HFFc6 (cell line): ENCODE measurements around the gene CD4. TPM values are rescaled to one million over a fixed set of nuclear protein-coding genes. Genes with fewer than 3 reads are reported as not detected.

ENCODE experiments used
- DNase-seq: peaks from one replicate; pipeline ENCODE4 v3.0.0-alpha.2; 2018
- H3K27ac Mint-ChIP-seq: 2 replicates; pipeline ENCODE4 v1.8.0; 2020; ENCODE audit warnings: mild to moderate bottlenecking, mixed read lengths
- H3K27me3 Mint-ChIP-seq: 2 replicates; pipeline ENCODE4 v1.8.0; 2021; ENCODE audit warnings: mild to moderate bottlenecking, moderate library complexity, mixed read lengths; ENCODE audit not compliant: insufficient read depth
- H3K36me3 Mint-ChIP-seq: 2 replicates; pipeline ENCODE4 v1.8.0; 2021; ENCODE audit warnings: low read depth, mixed read lengths
- H3K4me1 Mint-ChIP-seq: 2 replicates; pipeline ENCODE4 v1.8.0; 2020; ENCODE audit warnings: low read depth, mixed read lengths
- H3K4me3 Mint-ChIP-seq: 2 replicates; pipeline ENCODE4 v1.8.0; 2020; ENCODE audit warnings: mild to moderate bottlenecking, moderate library complexity, mixed read lengths
- H3K9me3 Mint-ChIP-seq: 2 replicates; pipeline ENCODE4 v1.8.0; 2020; ENCODE audit warnings: mild to moderate bottlenecking, mixed read lengths
- total RNA-seq, 6 experiments: library from RNA; stranded (reverse); fragmentation: NEBNext Ultra II Directional; extraction: Animal tissue kit (Norgen Biotek cat#: 25700); gene quantifications; 2 replicates in 1 of 6; 3 replicates in 5 of 6; pipeline ENCODE4 v1.2.3, GENCODE V29; 2021
- TF ChIP-seq, protein P1 (sequence below): fragments of 200-600 bp; sonication (generic); IDR thresholded peaks from 2 replicates; pipeline ENCODE4 v1.5.0; 2021; ENCODE audit warnings: antibody characterized with exemption, mild to moderate bottlenecking

CD4 gene
- total RNA-seq, 6 experiments from 2014 or later: 0.11 to 0.25 (median 0.11) TPM; not detected in 3

DNA sequence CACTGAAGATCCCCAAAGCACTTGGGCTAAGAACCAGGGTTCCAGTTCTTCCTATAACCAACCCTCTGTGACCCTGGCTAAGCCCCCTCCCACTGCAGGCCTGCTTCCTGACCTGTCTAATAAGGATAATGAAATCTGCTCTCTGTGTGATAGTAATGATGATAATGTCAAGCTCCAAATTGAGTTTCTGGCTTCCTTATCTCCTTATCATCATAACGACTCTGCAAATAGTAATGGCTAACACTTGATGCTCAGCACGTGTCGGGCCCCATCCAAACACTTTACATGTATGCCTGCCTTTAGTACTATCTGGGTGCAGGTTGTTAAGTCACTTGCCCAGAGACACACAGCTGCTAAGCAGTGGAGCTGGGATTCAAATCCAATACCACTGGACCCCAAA lies 27.3 kb downstream of the CD4 start:
- TF ChIP-seq, protein P1, sequence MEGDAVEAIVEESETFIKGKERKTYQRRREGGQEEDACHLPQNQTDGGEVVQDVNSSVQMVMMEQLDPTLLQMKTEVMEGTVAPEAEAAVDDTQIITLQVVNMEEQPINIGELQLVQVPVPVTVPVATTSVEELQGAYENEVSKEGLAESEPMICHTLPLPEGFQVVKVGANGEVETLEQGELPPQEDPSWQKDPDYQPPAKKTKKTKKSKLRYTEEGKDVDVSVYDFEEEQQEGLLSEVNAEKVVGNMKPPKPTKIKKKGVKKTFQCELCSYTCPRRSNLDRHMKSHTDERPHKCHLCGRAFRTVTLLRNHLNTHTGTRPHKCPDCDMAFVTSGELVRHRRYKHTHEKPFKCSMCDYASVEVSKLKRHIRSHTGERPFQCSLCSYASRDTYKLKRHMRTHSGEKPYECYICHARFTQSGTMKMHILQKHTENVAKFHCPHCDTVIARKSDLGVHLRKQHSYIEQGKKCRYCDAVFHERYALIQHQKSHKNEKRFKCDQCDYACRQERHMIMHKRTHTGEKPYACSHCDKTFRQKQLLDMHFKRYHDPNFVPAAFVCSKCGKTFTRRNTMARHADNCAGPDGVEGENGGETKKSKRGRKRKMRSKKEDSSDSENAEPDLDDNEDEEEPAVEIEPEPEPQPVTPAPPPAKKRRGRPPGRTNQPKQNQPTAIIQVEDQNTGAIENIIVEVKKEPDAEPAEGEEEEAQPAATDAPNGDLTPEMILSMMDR: no peak
- Mint-ChIP-seq H3K27me3 (peaks cover 36% of the 10 kb centered on the region), H3K36me3 (no peaks in the 10 kb centered on the region), H3K9me3 (no peaks in the 10 kb centered on the region), H3K4me1 (peaks cover 19% of the 10 kb centered on the region), H3K4me3 (no peak overlapping the region), H3K27ac (no peak overlapping the region)
- no peak for DNase-seq

DNA sequence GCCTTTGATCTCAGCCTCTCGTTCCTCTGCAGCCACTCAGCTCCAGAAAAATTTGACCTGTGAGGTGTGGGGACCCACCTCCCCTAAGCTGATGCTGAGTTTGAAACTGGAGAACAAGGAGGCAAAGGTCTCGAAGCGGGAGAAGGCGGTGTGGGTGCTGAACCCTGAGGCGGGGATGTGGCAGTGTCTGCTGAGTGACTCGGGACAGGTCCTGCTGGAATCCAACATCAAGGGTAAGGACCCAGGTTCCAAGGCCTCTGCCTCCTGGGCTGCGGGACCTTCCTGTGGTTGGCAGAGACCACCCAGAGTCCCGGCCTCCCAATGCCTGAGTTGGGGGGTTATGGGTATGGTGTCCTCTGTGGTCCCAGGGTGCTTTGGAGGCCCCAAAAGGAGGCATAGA lies 27.8 kb downstream of the CD4 start:
- no peak for DNase-seq
- Mint-ChIP-seq H3K27ac (no peak overlapping the region), H3K9me3 (no peaks in the 10 kb centered on the region), H3K36me3 (no peaks in the 10 kb centered on the region), H3K4me1 (peaks cover 23% of the 10 kb centered on the region), H3K4me3 (no peak overlapping the region), H3K27me3 (peaks cover 39% of the 10 kb centered on the region)
- TF ChIP-seq, protein P1: no peak

DNA sequence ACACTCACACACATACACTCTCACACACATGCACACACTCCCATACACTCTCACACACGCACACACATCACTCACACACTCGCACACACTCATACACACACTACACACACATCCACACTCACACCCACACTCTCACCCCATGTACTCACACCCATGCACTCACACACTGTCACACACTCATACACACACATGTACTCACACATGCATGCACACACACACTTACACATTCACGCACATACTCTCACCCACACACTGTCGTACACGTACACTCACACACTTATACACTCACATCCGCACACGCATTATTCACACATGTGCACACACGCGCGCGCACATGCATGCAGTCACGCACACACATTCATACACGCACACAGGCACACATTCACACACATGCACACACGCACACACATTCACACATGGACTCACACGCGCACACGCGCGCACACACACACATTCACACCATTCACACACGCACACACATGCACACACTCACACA lies 28.4 kb downstream of the CD4 start:
- no peaks in the 10 kb centered on the region for H3K36me3 Mint-ChIP-seq
- TF ChIP-seq, protein P1: no peak
- H3K4me1 Mint-ChIP-seq: peaks cover 29% of the 10 kb centered on the region
- H3K27me3 Mint-ChIP-seq: peaks cover 40% of the 10 kb centered on the region
- H3K27ac Mint-ChIP-seq: no peak overlapping the region
- no peak for DNase-seq
- no peaks in the 10 kb centered on the region for H3K9me3 Mint-ChIP-seq
- no peak overlapping the region for H3K4me3 Mint-ChIP-seq

DNA sequence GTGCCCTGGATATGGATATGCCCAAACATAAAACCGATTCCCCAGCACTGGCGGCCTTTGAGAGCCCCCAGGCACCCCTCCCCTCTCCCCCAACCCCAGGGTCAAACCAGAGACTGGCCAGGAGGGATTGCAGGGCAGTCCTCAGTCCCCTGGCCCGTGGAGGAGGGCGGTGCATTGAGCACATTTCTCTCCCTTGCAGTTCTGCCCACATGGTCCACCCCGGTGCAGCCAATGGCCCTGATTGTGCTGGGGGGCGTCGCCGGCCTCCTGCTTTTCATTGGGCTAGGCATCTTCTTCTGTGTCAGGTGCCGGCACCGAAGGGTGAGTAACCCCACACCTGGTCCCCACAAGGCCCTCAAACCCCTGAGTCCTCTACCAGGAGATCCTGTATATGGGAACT lies 28.9 kb downstream of the CD4 start:
- no peak overlapping the region for H3K27ac Mint-ChIP-seq
- peaks cover 34% of the 10 kb centered on the region for H3K4me1 Mint-ChIP-seq

DNA sequence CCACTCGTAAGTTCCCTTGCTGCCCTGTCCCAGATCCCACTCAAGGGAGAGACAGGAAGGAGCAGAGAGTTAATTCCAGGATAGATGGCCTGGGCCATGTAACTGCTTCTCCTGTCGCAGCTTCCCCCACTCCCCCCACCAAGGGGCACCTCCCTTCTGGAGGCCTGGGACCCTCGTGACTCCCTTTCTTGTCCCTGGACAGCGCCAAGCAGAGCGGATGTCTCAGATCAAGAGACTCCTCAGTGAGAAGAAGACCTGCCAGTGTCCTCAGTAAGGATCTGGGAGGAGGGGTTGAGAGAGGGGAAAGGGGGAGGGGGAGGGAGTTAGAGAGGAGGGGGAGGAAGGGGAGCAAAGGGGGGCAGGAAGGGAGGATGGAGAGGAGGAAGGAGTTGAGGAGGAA lies 29.3 kb downstream of the CD4 start:
- H3K4me1 Mint-ChIP-seq: peaks cover 36% of the 10 kb centered on the region
- H3K9me3 Mint-ChIP-seq: no peaks in the 10 kb centered on the region
- H3K4me3 Mint-ChIP-seq: no peak overlapping the region
- H3K27ac Mint-ChIP-seq: no peak overlapping the region
- TF ChIP-seq, protein P1: no peak
- H3K27me3 Mint-ChIP-seq: peaks cover 44% of the 10 kb centered on the region
- no peak for DNase-seq
- no peaks in the 10 kb centered on the region for H3K36me3 Mint-ChIP-seq

More for the DNA sequence above, 28.9 kb downstream of the CD4 start:
- Mint-ChIP-seq H3K4me3 (no peak overlapping the region), H3K36me3 (no peaks in the 10 kb centered on the region), H3K27me3 (peaks cover 44% of the 10 kb centered on the region), H3K9me3 (no peaks in the 10 kb centered on the region)
- no peak for DNase-seq
- TF ChIP-seq, protein P1: no peak
